H1 (cell line): ENCODE data around the gene CEP350. TPM values are rescaled to one million over a fixed set of nuclear protein-coding genes. Genes with fewer than 3 reads are reported as not detected.

ENCODE experiments used
- CTCF ChIA-PET: fragments of 300-600 bp; sonication (Branson Sonifier 250); formaldehyde crosslinking; loops from one replicate; lab custom pipeline; 2021; ENCODE audit not compliant: partially characterized antibody; lab: Charles Lee
- POLR2A ChIA-PET: fragments of 300-600 bp; sonication (Branson Sonifier 250); formaldehyde crosslinking; loops from one replicate; lab custom pipeline; 2021; ENCODE audit warnings: inconsistent platforms; ENCODE audit not compliant: partially characterized antibody; lab: Charles Lee
- DNase-seq, 2 experiments: peaks; one replicate each; pipeline versions ENCODE4 v3.0.0 to v3.0.0-alpha.2; 2010 to 2022; ENCODE audit warnings: low spot score in 2 of 2, low read depth in 1 of 2, mixed read lengths in 1 of 2
- FAIRE-seq: peaks from 2 replicates; lab custom pipeline; 2011; peaks lifted over from hg19 to GRCh38; lab: Jason Lieb, UNC
- H2AFZ ChIP-seq: 2 replicates; pipeline ENCODE4 v1.8.1; 2012; ENCODE audit warnings: low read length, inconsistent platforms
- H2AK5ac ChIP-seq: 2 replicates; pipeline ENCODE4 v1.6.1; 2013; ENCODE audit warnings: low read depth, low read length
- H2BK120ac ChIP-seq: replicated peaks from 2 replicates; pipeline ENCODE3; 2013; ENCODE audit warnings: low read depth, low read length, inconsistent platforms
- H2BK12ac ChIP-seq: 2 replicates; pipeline ENCODE4 v1.6.1; 2013; ENCODE audit warnings: low read depth, low read length
- H2BK15ac ChIP-seq: 2 replicates; pipeline ENCODE4 v1.6.1; 2013; ENCODE audit warnings: low read length
- H2BK20ac ChIP-seq: 2 replicates; pipeline ENCODE4 v1.6.1; 2013; ENCODE audit warnings: low read length
- H2BK5ac ChIP-seq: 2 replicates; pipeline ENCODE4 v1.6.1; 2013; ENCODE audit warnings: low read depth, low read length
- H3K14ac ChIP-seq: 2 replicates; pipeline ENCODE4 v1.6.1; 2013; ENCODE audit warnings: inconsistent platforms; ENCODE audit not compliant: insufficient read length
- H3K18ac ChIP-seq: 2 replicates; pipeline ENCODE4 v1.6.1; 2013; ENCODE audit warnings: low read length; ENCODE audit errors: extremely low read depth
- H3K23ac ChIP-seq: 2 replicates; pipeline ENCODE4 v1.6.1; 2013; ENCODE audit warnings: inconsistent platforms; ENCODE audit not compliant: insufficient read length
- H3K23me2 ChIP-seq: 2 replicates; pipeline ENCODE4 v1.6.1; 2013; ENCODE audit warnings: low read depth, low read length
- H3K27ac ChIP-seq: 2 replicates; pipeline ENCODE4 v1.6.1; 2011; ENCODE audit warnings: low read depth, low read length, inconsistent platforms
- H3K27me3 ChIP-seq, 4 experiments: replicated peaks in 1 of 4; 1 replicate in 1 of 4; 2 replicates in 3 of 4; pipeline versions ENCODE4 v1.6.1 to v1.8.1; 2011 to 2013; ENCODE audit warnings: low read length in 3 of 4, mild to moderate bottlenecking in 3 of 4, inconsistent platforms in 2 of 4, mixed read lengths in 2 of 4, moderate library complexity in 1 of 4; ENCODE audit not compliant: control insufficient read depth in 3 of 4, insufficient read depth in 3 of 4; ENCODE audit errors: extremely low read depth in 1 of 4
- H3K36me3 ChIP-seq, 4 experiments: 2 replicates each; pipeline versions ENCODE4 v1.6.1 to v1.8.1; 2011 to 2013; ENCODE audit warnings: mild to moderate bottlenecking in 4 of 4, low read length in 3 of 4, moderate library complexity in 2 of 4, control low read depth in 1 of 4, inconsistent platforms in 1 of 4; ENCODE audit not compliant: insufficient read depth in 4 of 4, control insufficient read depth in 2 of 4
- H3K4ac ChIP-seq: replicated peaks from 2 replicates; pipeline ENCODE3; 2013; ENCODE audit warnings: low read length, low read depth, mixed read lengths, inconsistent platforms; ENCODE audit not compliant: insufficient read length
- H3K4me1 ChIP-seq, 4 experiments: replicated peaks in 1 of 4; 1 replicate in 1 of 4; 2 replicates in 3 of 4; pipeline versions ENCODE4 v1.6.1 to v1.8.1; 2011 to 2013; ENCODE audit warnings: low read length in 3 of 4, inconsistent platforms in 2 of 4, mixed read lengths in 1 of 4; ENCODE audit not compliant: insufficient read depth in 4 of 4, control insufficient read depth in 3 of 4
- H3K4me2 ChIP-seq, 2 experiments: 2 replicates each; pipeline versions ENCODE4 v1.6.1 to v1.8.1; 2011 to 2013; ENCODE audit warnings: low read depth in 2 of 2, low read length in 2 of 2, control low read depth in 1 of 2, inconsistent platforms in 1 of 2, mild to moderate bottlenecking in 1 of 2; ENCODE audit not compliant: insufficient read depth in 1 of 2
- H3K4me3 ChIP-seq, 4 experiments: fragments of 200-600, 300-600 bp in 1 of 4; sonication (generic), shearing (Covaris generic), sonication (Bioruptor Twin) in 1 of 4; 2 replicates each; pipeline versions ENCODE4 v1.5.1 to v1.8.1; 2011 to 2016; ENCODE audit warnings: low read length in 4 of 4, low read depth in 3 of 4, control low read depth in 2 of 4, inconsistent platforms in 2 of 4, mild to moderate bottlenecking in 2 of 4, mixed read lengths in 1 of 4, moderate library complexity in 1 of 4; ENCODE audit not compliant: insufficient read depth in 2 of 4; ENCODE audit errors: extremely low read depth in 1 of 4
- H3K56ac ChIP-seq: replicated peaks from 2 replicates; pipeline ENCODE3; 2013; ENCODE audit warnings: low read depth, mild to moderate bottlenecking, mixed read lengths, low read length, inconsistent platforms; ENCODE audit not compliant: insufficient read length
- H3K79me1 ChIP-seq: 2 replicates; pipeline ENCODE4 v1.6.1; 2013; ENCODE audit warnings: low read depth, low read length, control low read depth
- H3K79me2 ChIP-seq, 2 experiments: 2 replicates each; pipeline versions ENCODE4 v1.6.1 to v1.8.1; 2012 to 2013; ENCODE audit warnings: low read length in 2 of 2, mild to moderate bottlenecking in 2 of 2, inconsistent platforms in 1 of 2; ENCODE audit not compliant: insufficient read depth in 2 of 2, control insufficient read depth in 1 of 2
- H3K9ac ChIP-seq, 4 experiments: replicated peaks in 1 of 4; 1 replicate in 1 of 4; 2 replicates in 3 of 4; pipeline versions ENCODE4 v1.6.1 to v1.8.1; 2011 to 2013; ENCODE audit warnings: low read depth in 3 of 4, low read length in 3 of 4, control low read depth in 2 of 4, mild to moderate bottlenecking in 2 of 4, moderate library complexity in 2 of 4, inconsistent platforms in 1 of 4; ENCODE audit errors: extremely low read depth in 1 of 4
- H3K9me3 ChIP-seq, 2 experiments: 2 replicates each; pipeline versions ENCODE4 v1.6.1 to v1.8.1; 2012 to 2013; ENCODE audit warnings: mild to moderate bottlenecking in 2 of 2, moderate library complexity in 2 of 2, control low read depth in 1 of 2, inconsistent platforms in 1 of 2, low read depth in 1 of 2, low read length in 1 of 2, mixed read lengths in 1 of 2; ENCODE audit not compliant: insufficient read depth in 2 of 2
- H4K20me1 ChIP-seq, 2 experiments: replicated peaks in 1 of 2; 2 replicates each; pipeline versions ENCODE3 to v1.8.1; 2011 to 2013; ENCODE audit warnings: inconsistent platforms in 2 of 2, low read length in 2 of 2, mild to moderate bottlenecking in 1 of 2; ENCODE audit not compliant: insufficient read depth in 2 of 2, control insufficient read depth in 1 of 2
- H4K5ac ChIP-seq: 2 replicates; pipeline ENCODE4 v1.6.1; 2013; ENCODE audit warnings: low read length, low read depth, mixed read lengths, inconsistent platforms; ENCODE audit not compliant: insufficient read length
- H4K8ac ChIP-seq: 2 replicates; pipeline ENCODE4 v1.8.0; 2013; ENCODE audit warnings: mild to moderate bottlenecking, moderate library complexity, low read length, inconsistent platforms; ENCODE audit not compliant: insufficient read depth; ENCODE audit errors: extremely low read depth
- H4K91ac ChIP-seq: replicated peaks from 2 replicates; pipeline ENCODE3; 2013; ENCODE audit warnings: low read length, mixed read lengths, inconsistent platforms; ENCODE audit not compliant: insufficient read length
- CBX8 ChIP-seq: fragments of 300-800, 300-1000 bp; sonication (generic); IDR thresholded peaks from 2 replicates; pipeline ENCODE4 v1.7.1; 2016; ENCODE audit warnings: low read depth, low read length, borderline replicate concordance
- CEBPB ChIP-seq: IDR thresholded peaks from 2 replicates; pipeline ENCODE4 v1.6.1; 2012; ENCODE audit warnings: low read depth, low read length
- HDAC2 ChIP-seq, 2 experiments: fragments of 300-600 bp in 1 of 2; sonication (generic) in 1 of 2; IDR thresholded peaks; 2 replicates each; pipeline ENCODE4 v1.6.1; 2011 to 2012; ENCODE audit warnings: low read depth in 2 of 2, low read length in 2 of 2, mild to moderate bottlenecking in 2 of 2, moderate library complexity in 2 of 2, borderline replicate concordance in 1 of 2, inconsistent platforms in 1 of 2
- JUND ChIP-seq: IDR thresholded peaks from 2 replicates; pipeline ENCODE4 v1.6.1; 2011; ENCODE audit warnings: mild to moderate bottlenecking, improper control_type of control experiment, low read length
- PHF8 ChIP-seq: fragments of 200-600 bp; sonication (generic); conservative IDR thresholded peaks from 2 replicates; pipeline ENCODE4 v1.7.1; 2012; ENCODE audit warnings: low read depth, mild to moderate bottlenecking, inconsistent platforms, low read length, moderate library complexity
- SP1 ChIP-seq: IDR thresholded peaks from 2 replicates; pipeline ENCODE4 v1.6.1; 2011; ENCODE audit warnings: low read depth, low read length
- TAF7 ChIP-seq: optimal IDR thresholded peaks from 2 replicates; pipeline ENCODE3; 2011; ENCODE audit warnings: low read depth, mild to moderate bottlenecking, inconsistent platforms, low read length, moderate library complexity, borderline replicate concordance
- WGBS, 2 experiments: shearing (Covaris generic) in 1 of 2; methylation state at CpG; one replicate each; pipeline versions ENCODE4 v1.1.6 to v1.1.7; 2013 to 2015; ENCODE audit warnings: low lambda C conversion rate in 2 of 2, mixed read lengths in 2 of 2, inconsistent platforms in 1 of 2, low coverage in 1 of 2, missing lambda C conversion rate in 1 of 2; ENCODE audit not compliant: insufficient replicate concordance in 2 of 2, insufficient coverage in 1 of 2, insufficient read length in 1 of 2; ENCODE audit errors: extremely low coverage in 1 of 2, missing lambda C conversion rate in 1 of 2; 5-methylcytosine and 5-hydroxymethylcytosine counted together
- polyA plus RNA-seq, 7 experiments: library from polyadenylated mRNA; depleted of rRNA in 3 of 7; stranded (reverse) in 5 of 7; unstranded in 2 of 7; fragments of >200 nt in 5 of 7; fragments of 200-250 nt in 2 of 7; gene quantifications; 1 replicate in 5 of 7; 2 replicates in 1 of 7; 4 replicates in 1 of 7; pipeline versions ENCODE4 v1.2.1 to v1.2.3, GENCODE V29; 2011 to 2013; ENCODE audit warnings: missing spikeins in 2 of 7, mixed read lengths in 2 of 7
- total RNA-seq: library from RNA; stranded (reverse); fragmentation: NEBNext Ultra II Directional; extraction: Animal tissue kit (Norgen Biotek cat#: 25700); gene quantifications from 2 replicates; pipeline ENCODE4 v1.2.1, GENCODE V29; 2021
- TF ChIP-seq, protein P1 (sequence below): IDR thresholded peaks from 2 replicates; pipeline ENCODE4 v1.6.1; 2012; ENCODE audit warnings: low read length, inconsistent platforms

CEP350 gene
- total and polyA plus RNA-seq, 2 of the 8 experiments (the other 6 are each of a cell fraction or from before 2014, with no cell fraction given) = 5.6 to 39.4 TPM

DNA sequence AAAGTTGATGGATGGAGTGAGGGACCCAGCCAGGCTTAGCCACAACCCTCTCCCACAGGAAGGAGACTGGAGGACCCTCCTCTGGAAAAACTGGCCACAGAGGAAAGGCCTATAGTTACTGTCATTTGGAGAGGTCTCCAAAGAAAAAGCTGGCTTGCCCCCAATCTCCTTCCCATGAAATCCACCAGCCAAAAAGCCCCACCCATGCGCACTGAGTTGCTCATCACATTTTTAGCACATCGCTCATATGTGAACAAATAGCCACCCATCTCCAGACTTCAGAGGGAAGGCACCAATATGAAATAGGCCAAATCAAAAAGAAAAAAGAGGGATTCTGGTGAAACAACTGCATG lies 163.1 kb downstream of the CEP350 start:
- no peaks in the 10 kb centered on the region for H3K4me1 ChIP-seq
- POLR2A ChIA-PET = no interaction called here
- H3K23me2 ChIP-seq = no peaks in the 10 kb centered on the region
- no peak overlapping the region for H4K5ac ChIP-seq
- CTCF ChIA-PET = interaction anchor here (0.5 to 1.5 kb wide), 5 partner anchors 9 to 1156 kb away, joined by 3 to 4 read pairs (median 3); no protein-coding TSS in a partner anchor
- H4K20me1 ChIP-seq = no peaks in the 10 kb centered on the region
- no peak overlapping the region for H2BK20ac ChIP-seq
- H3K27ac ChIP-seq = no peak overlapping the region
- no peaks in the 10 kb centered on the region for H3K79me2 ChIP-seq
- H2BK5ac ChIP-seq = no peak overlapping the region
- H3K79me1 ChIP-seq = no peaks in the 10 kb centered on the region
- H2AK5ac ChIP-seq = no peak overlapping the region
- no peak overlapping the region for H4K91ac ChIP-seq
- no peak overlapping the region for H3K4me3 ChIP-seq
- no peak overlapping the region for H3K9ac ChIP-seq
- WGBS, 2 experiments = 93% methylated on average over 2 of the region's 2 CpGs; no CpG with 5 or more reads in 1 of the 2 experiments
- FAIRE-seq (no peak), DNase-seq (no peak)
- TF ChIP-seq PHF8 = no peak
- TF ChIP-seq, protein P1, sequence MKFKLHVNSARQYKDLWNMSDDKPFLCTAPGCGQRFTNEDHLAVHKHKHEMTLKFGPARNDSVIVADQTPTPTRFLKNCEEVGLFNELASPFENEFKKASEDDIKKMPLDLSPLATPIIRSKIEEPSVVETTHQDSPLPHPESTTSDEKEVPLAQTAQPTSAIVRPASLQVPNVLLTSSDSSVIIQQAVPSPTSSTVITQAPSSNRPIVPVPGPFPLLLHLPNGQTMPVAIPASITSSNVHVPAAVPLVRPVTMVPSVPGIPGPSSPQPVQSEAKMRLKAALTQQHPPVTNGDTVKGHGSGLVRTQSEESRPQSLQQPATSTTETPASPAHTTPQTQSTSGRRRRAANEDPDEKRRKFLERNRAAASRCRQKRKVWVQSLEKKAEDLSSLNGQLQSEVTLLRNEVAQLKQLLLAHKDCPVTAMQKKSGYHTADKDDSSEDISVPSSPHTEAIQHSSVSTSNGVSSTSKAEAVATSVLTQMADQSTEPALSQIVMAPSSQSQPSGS = no peak
- TF ChIP-seq CEBPB = no peak
- no peak for TF ChIP-seq TAF7
- TF ChIP-seq CBX8 = no peak
- no peak for TF ChIP-seq SP1
- no peak for TF ChIP-seq HDAC2 (IDR thresholded peaks at IDR 0.05; ENCODE audit: borderline replicate concordance in 1 of 2, low read depth in 2 of 2, low read length in 2 of 2)
- TF ChIP-seq JUND = no peak
- no peak overlapping the region for H3K14ac ChIP-seq
- H3K9me3 ChIP-seq = no peaks in the 10 kb centered on the region
- no peak overlapping the region for H3K18ac ChIP-seq
- no peak overlapping the region for H2BK120ac ChIP-seq
- H3K36me3 ChIP-seq = peaks cover 0 to 2% (median under 1%) of the 10 kb centered on the region in 4 experiments; a peak in 2 of 8 replicates
- H3K23ac ChIP-seq = no peak overlapping the region
- H3K27me3 ChIP-seq = no peaks in the 10 kb centered on the region
- no peak overlapping the region for H2AFZ ChIP-seq
- H2BK15ac ChIP-seq = no peak overlapping the region
- H4K8ac ChIP-seq = no peak overlapping the region
- no peak overlapping the region for H3K56ac ChIP-seq
- no peak overlapping the region for H3K4ac ChIP-seq
- no peak overlapping the region for H2BK12ac ChIP-seq
- no peak overlapping the region for H3K4me2 ChIP-seq
